Activated naive CD4-positive, alpha-beta T cell treated with Interleukin-2 at 50 U/mL for 16 hours (primary cell): ENCODE data around the gene TSPAN32.
"Not testable (repeated sequence)": the region's sequence is repeated elsewhere in the genome, so short reads cannot be mapped to it uniquely, and the experiment has no call there.

Experiments used
- DNase-seq: peaks from one replicate; pipeline ENCODE4 v3.0.0-alpha.2; 2020

The TSPAN32 gene

GRCh38 chr11:2343502-2343901 lies 41.7 kb downstream of the TSPAN32 start:
- DNase-seq = no peak

DNA sequence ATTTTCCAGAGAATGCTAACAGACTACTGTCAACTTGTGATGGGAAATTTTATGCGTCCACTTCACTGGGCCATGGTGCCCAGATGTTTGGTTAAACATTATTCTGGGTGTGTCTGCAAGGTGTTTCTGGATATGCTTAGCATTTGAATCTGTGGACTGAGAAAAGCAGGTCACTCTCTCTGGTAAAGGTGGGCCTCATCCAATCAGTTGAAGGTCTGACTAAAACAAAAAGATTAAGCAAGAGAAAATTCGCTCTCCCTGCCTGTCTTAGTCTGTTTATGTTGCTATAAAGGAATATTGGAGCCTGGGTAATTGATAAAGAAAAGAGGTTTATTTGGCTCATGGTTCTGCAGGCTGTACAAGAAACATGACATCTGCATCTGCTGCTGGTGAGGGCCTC lies 43.2 kb downstream of the TSPAN32 start:
- DNase-seq = no peak

DNA sequence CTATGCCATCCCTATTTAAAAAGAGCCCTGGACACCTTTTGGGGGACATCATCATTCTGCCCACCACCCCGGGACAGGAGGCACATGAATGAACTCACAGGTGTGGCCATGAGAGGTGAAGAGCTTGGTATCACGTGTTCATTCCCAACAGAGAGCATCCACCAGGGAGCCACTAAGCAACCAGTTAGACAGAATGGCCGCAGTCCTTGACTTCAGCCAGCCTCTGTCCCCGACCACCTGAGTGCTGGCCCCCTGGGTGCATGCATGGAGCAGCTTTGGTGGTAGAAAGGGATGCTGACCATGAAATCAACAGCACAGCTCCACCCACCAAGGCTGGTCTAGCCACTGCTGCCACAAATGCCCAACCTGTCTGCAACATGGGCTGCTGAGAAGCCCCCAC lies 44.2 kb downstream of the TSPAN32 start:
- no peak for DNase-seq

GRCh38 chr11:2346586-2347307 lies 44.9 kb downstream of the TSPAN32 start:
- no peak for DNase-seq

DNA sequence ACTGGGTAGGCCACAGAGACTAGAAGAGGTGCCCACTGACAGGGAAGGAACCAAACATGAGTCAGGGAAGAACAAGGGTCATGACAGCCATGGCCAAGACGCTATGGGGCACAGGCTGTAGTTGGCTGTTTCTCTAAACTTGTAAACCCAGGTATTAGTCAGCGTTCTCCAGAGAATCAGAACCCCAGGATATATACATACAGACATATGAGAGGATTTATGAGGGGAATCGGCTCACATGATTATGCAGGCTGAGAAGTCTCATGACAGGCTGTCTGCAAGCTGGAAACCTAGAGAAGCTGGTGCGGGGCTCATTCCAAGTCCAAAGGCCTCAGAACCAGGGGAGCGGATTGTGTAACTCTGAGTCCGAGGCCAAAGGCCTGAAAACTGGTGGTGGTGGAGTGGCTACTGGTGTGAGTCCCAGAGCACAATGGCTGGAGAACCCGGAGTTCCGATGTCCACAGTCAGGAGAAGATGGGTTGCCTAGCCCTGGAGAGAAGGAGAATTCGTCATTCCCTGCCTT lies 45.6 kb downstream of the TSPAN32 start:
- DNase-seq = no peak

- DNase-seq = no peak
Measured at GRCh38 chr11:2348986-2349385, 47.2 kb downstream of the TSPAN32 start.

DNA sequence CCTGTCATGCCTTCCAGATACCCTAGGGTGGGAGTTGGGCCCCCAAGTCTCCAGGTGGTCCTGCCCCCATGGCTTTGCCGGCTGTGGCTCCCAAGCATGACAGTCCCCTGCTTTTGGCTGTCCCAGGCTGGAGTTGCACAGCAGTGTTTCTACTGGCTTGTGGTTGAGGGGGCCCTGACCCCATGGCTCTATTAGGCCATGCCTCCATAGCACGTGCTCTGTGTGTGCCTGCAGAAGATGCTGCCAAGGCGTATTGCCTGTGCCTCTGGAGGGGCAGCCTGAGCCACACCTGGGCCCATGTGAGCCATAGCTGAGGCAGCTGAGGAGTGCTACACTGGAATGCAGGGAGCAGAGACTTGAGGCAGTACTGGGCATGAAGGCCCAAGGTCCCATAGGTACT lies 49.9 kb downstream of the TSPAN32 start:
- no peak for DNase-seq

DNA sequence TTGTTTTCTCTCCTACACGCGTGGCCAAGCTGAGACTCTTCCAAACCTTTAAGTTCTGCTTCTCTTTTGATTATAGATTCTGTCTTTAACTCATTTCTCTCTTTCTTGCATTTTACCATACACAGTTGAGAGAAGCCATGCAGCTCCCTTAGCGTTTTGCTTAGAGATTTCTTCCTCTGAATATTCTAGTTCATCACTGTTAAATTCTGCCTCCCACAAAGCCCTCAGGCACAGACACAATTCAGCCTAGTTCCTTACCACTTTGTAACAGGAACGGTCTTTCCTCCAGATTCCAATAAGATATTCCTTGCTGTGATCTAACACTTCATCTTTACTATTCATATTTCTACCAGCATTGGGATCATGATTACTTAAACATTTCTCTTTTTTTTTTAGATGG lies 50.6 kb downstream of the TSPAN32 start:
- DNase-seq = no peak

GRCh38 chr11:2355000-2355644 lies 53.3 kb downstream of the TSPAN32 start:
- no peak for DNase-seq

- no peak for DNase-seq
Measured at GRCh38 chr11:2357246-2357645, 55.4 kb downstream of the TSPAN32 start.

GRCh38 chr11:2357651-2358050 lies 55.8 kb downstream of the TSPAN32 start:
- DNase-seq = not testable (repeated sequence)

GRCh38 chr11:2358754-2359442 lies 57.1 kb downstream of the TSPAN32 start:
- no peak for DNase-seq

GRCh38 chr11:2359557-2359956 lies 57.7 kb downstream of the TSPAN32 start:
- DNase-seq = no peak

DNA sequence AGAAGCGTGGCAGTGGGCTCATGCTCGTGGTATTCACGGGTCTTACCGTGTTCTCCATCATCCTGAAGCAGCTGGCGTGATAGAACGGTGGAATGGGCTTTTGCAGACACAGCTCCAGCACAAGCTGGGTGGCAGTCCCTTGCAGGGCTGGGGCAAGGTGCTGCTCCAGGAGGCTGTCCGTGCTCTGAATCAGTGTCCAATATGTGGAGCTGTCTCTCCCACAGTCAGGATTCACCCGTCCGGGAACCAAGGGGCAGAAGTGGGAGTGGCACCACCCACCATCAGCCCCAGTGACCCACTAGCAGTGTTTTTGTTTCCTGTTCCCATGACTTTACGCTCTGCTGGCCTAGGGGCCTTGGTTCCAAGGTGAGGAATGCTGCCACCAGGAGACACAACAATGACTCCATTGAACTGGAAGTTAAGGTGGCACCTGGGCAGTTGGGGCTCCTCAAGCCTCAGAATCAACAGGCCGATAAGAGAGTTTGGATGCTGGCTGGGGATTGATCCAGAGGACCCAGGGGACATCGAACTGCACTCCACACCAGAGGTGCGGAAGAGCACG lies 58.3 kb downstream of the TSPAN32 start:
- no peak for DNase-seq

- no peak for DNase-seq
Measured at GRCh38 chr11:2361565-2361964, 59.8 kb downstream of the TSPAN32 start.

DNA sequence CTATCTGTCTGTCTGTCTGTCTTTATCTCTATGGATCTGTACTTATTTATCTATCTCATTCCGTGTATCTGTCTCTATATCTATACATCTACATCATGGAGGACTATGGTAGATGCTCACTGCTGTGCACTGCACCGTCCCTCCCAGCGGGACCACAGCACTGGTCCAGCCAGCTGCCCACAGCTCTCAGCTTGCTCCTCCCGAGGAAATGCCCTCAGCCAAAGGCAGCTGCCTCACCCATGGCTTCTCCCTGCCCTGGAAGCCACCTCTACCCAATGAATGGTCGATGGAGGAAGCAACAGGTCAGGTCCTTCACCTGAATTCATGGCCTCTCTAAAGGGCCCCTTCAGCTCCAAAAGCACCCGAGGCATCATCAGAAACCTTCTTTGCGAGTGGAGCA lies 60.6 kb downstream of the TSPAN32 start:
- DNase-seq = no peak

DNA sequence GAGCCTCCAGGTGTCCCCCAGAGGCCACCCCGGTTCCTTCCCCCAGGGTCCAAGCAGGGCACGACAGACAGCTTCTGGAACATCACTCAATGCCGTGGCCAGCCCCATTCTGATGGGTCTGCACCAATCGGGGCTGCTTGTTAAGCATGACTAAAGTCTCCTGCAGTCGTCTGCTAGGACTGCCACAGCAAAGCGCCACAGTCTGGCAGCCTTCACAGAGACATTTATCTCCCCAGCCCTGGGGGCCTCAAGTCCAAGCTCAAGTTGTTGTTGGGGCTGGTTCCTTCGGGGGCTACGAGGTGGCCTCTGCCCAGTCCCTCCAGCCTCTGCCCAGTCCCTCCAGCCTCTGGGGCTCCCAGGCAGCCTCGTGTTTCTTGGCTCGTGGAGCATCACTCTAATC lies 61.3 kb downstream of the TSPAN32 start:
- DNase-seq = no peak

GRCh38 chr11:2363577-2364370 lies 62.0 kb downstream of the TSPAN32 start:
- DNase-seq = no peak

- not testable (repeated sequence) for DNase-seq
Measured at GRCh38 chr11:2364386-2364785, 62.6 kb downstream of the TSPAN32 start.

DNA sequence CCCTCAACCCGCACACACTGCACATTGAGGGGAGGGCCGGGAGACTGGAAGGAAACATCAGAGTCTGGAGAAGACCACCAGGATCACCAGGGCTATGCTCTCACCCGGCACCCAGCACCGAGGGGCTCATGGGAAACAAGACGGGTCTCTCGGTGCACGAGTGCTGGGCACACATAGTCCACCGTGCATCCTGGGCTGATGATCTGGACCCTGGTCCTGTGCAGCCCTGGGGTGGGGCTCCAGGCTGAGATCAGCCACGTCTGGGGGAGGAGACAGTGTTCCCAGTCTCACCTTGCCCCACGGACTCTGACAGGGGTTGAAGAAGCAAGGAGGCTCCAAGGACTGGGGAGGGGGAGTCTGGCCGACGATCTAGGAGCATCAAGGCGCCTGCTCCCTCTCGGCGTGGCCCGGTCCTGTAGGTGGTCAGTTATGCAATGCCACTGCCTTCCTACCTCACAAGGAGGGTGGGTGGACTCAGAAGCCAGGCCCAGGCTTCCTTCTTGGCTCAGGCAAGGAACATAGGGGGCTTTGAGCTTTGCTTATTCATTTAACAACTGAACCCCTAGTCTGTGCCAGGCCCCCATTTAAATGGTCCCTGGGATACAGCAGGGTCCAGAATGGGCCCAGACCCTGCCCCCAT lies 63.9 kb downstream of the TSPAN32 start:
- no peak for DNase-seq

GRCh38 chr11:2366276-2366675 lies 64.5 kb downstream of the TSPAN32 start:
- DNase-seq = no peak

DNA sequence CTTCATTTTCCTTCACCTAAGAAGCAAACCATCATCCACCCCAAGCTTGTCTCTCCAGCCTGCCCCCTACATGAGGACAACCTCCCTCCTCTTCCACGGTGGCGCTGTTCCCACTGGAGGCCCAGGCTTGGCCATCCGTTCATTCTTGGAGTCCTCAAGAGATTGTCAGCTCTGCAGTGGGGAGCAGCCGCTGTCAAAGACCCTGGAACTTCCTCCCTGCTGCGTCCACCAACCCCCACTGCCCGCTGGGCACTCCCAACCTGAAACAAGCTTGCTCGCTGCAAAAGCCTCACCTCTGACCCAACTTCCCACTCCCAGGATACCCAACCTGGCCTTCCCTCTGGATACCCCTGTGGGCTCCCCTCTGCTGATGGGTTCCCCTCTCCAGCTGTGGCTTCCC lies 64.9 kb downstream of the TSPAN32 start:
- DNase-seq = no peak
